HepG2 (cell line): ENCODE results near the gene MYRIP.

Experiments used
- ATF7 ChIP-seq, 2 experiments: fragments of 450-650 bp in 1 of 2; sonication (generic) in 1 of 2; formaldehyde crosslinking in 1 of 2; IDR thresholded peaks; 2 replicates each; pipeline versions ENCODE4 v1.4.0 to v1.6.1; 2016 to 2020; ENCODE audit warnings: antibody characterized with exemption in 1 of 2, mild to moderate bottlenecking in 1 of 2, missing genetic modification reagents in 1 of 2
- CCAR2 ChIP-seq: fragments of 200-400 bp; formaldehyde crosslinking; optimal IDR thresholded peaks from 2 replicates; pipeline ENCODE3; 2018; ENCODE audit warnings: low read depth, mild to moderate bottlenecking, low read length, moderate library complexity
- MAFK ChIP-seq, 2 experiments: IDR thresholded peaks in 1 of 2; conservative IDR thresholded peaks in 1 of 2; 2 replicates each; pipeline ENCODE4 v1.6.1; 2011; ENCODE audit warnings: improper control_type of control experiment in 2 of 2, low read length in 2 of 2
- MTA1 ChIP-seq: sonication (generic); formaldehyde crosslinking; IDR thresholded peaks from 2 replicates; pipeline ENCODE4 v1.4.0; 2020; ENCODE audit warnings: missing genetic modification reagents, mild to moderate bottlenecking, borderline replicate concordance
- POGZ ChIP-seq: sonication (generic); formaldehyde crosslinking; IDR thresholded peaks from 2 replicates; pipeline ENCODE4 v1.4.0; 2020; ENCODE audit warnings: mild to moderate bottlenecking, missing genetic modification reagents
- RBM22 ChIP-seq: fragments of 200-400 bp; formaldehyde crosslinking; optimal IDR thresholded peaks from 2 replicates; pipeline ENCODE3; 2017; ENCODE audit warnings: mild to moderate bottlenecking, low read length, moderate library complexity
- RORA ChIP-seq: sonication (generic); formaldehyde crosslinking; IDR thresholded peaks from 2 replicates; pipeline ENCODE4 v1.5.0; 2020; ENCODE audit warnings: mild to moderate bottlenecking, missing genetic modification reagents, moderate library complexity
- TAF15 ChIP-seq: fragments of 200-400 bp; formaldehyde crosslinking; IDR thresholded peaks from one replicate; pipeline ENCODE4 v1.6.1; 2018; ENCODE audit warnings: mild to moderate bottlenecking, low read depth, low read length; ENCODE audit not compliant: poor library complexity, severe bottlenecking
- TF ChIP-seq, protein P1 (sequence below), 2 experiments: sonication (generic) in 1 of 2; formaldehyde crosslinking in 1 of 2; IDR thresholded peaks; 2 replicates each; pipeline versions ENCODE4 v1.5.1 to v1.6.1; 2011 to 2020; ENCODE audit warnings: borderline replicate concordance in 1 of 2, low read depth in 1 of 2, low read length in 1 of 2, mild to moderate bottlenecking in 1 of 2, missing genetic modification reagents in 1 of 2, moderate library complexity in 1 of 2

DNA sequence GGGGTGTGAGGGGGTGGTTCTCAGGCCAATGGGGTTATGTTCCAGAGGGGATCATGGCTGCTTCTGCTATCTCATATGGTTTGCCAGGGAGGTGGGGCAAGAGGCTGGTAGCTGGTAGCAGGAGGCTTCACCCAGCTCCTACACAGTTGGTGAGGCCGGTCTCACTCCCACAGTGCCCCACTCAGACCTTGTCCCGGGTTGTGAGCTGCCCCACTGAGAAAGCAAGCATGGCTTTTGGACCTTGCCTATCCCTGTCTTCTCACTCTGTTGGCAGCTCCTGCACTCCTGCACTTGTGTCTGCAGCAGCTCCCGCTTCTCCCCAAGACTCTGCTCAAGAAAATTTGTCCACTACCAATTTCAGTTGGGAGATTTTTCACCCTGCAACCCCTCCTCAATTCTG is 46.1 kb downstream of the MYRIP start:
- TF ChIP-seq POGZ (CRISPR knock-in tag) (no peak), RBM22 (no peak), ATF7 (IDR thresholded peaks at IDR 0.05) (no peak), ATF7 (CRISPR knock-in tag; IDR thresholded peaks at IDR 0.05) (no peak), CCAR2 (no peak), MAFK (conservative IDR thresholded peaks at IDR 0.05 in 1 of 2, IDR thresholded peaks at IDR 0.05 in 1 of 2; ENCODE audit: low read length in 2 of 2) (no peak), MTA1 (no peak), RORA (no peak), TAF15 (no peak)
- TF ChIP-seq, protein P1, sequence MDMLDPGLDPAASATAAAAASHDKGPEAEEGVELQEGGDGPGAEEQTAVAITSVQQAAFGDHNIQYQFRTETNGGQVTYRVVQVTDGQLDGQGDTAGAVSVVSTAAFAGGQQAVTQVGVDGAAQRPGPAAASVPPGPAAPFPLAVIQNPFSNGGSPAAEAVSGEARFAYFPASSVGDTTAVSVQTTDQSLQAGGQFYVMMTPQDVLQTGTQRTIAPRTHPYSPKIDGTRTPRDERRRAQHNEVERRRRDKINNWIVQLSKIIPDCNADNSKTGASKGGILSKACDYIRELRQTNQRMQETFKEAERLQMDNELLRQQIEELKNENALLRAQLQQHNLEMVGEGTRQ (IDR thresholded peaks at IDR 0.05; ENCODE audit: low read depth, low read length) = no peak
- TF ChIP-seq, protein P1 (CRISPR knock-in tag; IDR thresholded peaks at IDR 0.05; ENCODE audit: borderline replicate concordance) = no peak
